Epithelial cell of proximal tubule (primary cell): ENCODE measurements around the gene RPS4Y2. TPM values are rescaled to one million over a fixed set of nuclear protein-coding genes. Genes with fewer than 3 reads are reported as not detected.

Experiments used
- DNase-seq: peaks from one replicate; pipeline ENCODE4 v3.0.0-alpha.2; 2011; ENCODE audit warnings: low read depth
- H3K4me3 ChIP-seq: 2 replicates; pipeline ENCODE4 v1.5.1; 2011; ENCODE audit warnings: low read depth, mild to moderate bottlenecking, low read length
- total RNA-seq: library from RNA; depleted of rRNA; stranded (reverse); fragments of >200 nt; gene quantifications from 2 replicates; pipeline ENCODE4 v1.2.3, GENCODE V29; 2015
- TF ChIP-seq, protein P1 (sequence below): conservative IDR thresholded peaks from 2 replicates; pipeline ENCODE4 v1.5.1; 2012; ENCODE audit warnings: low read depth, mild to moderate bottlenecking, low read length

RPS4Y2 gene
- total RNA-seq, 1 donor from 2014 or later = not detected

DNA sequence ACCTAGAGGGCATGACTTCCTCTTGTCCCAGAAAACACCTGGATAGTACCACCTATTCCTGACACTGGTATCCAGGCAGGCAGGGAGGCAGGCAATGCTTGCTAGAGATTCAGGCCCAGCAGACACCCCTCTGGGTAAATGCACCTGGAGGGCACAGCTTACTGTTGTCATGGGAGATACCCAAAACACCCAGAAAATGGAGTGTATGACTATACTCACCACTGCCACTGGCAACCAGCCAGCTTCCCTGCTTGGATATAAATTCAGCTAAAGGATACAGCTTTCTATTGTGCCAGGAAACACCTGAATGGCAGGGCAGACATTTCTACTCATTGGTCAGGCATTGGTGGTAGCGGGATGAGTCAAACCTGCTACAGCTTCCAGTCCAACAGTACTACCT, 58.9 kb downstream of the RPS4Y2 start:
- TF ChIP-seq, protein P1, sequence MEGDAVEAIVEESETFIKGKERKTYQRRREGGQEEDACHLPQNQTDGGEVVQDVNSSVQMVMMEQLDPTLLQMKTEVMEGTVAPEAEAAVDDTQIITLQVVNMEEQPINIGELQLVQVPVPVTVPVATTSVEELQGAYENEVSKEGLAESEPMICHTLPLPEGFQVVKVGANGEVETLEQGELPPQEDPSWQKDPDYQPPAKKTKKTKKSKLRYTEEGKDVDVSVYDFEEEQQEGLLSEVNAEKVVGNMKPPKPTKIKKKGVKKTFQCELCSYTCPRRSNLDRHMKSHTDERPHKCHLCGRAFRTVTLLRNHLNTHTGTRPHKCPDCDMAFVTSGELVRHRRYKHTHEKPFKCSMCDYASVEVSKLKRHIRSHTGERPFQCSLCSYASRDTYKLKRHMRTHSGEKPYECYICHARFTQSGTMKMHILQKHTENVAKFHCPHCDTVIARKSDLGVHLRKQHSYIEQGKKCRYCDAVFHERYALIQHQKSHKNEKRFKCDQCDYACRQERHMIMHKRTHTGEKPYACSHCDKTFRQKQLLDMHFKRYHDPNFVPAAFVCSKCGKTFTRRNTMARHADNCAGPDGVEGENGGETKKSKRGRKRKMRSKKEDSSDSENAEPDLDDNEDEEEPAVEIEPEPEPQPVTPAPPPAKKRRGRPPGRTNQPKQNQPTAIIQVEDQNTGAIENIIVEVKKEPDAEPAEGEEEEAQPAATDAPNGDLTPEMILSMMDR = no peak
- H3K4me3 ChIP-seq = no peak overlapping the region
- DNase-seq = no peak

DNA sequence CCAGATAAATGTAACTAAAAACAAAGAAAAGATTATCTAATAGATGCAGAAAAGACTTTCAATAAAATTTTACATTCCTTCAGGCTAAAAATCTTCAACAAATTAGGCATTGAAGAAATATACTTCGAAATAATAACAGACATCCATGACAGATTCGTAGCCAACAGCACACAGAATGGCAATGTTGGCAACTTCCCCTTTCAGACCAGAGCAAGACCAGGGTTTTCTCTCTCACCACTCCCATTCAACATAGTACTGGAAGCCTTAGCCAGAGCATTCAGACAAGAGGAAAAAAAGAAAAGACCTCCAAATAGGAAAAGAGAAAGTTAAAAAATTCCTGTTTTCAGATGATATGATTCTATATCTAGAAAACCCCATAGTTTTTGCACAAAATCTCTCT, 61.2 kb downstream of the RPS4Y2 start:
- TF ChIP-seq, protein P1 = no peak

More for the DNA sequence above, 61.2 kb downstream of the RPS4Y2 start:
- H3K4me3 ChIP-seq = no peak overlapping the region
- no peak for DNase-seq

Other genes with a start within 250 kb of the RPS4Y2 start
- 31.3 and 32.0 TPM in 2 replicates for gene EIF1AY, start 180.3 kb upstream of the RPS4Y2 start, total RNA-seq